ENCODE results near the gene BTBD10.
A peak's percentile ranks its signal among the peaks of the same experiment; 100 is the strongest.

BTBD10 gene

GRCh38 chr11:13462901-13463778, at the start of gene BTBD10:
BTBD10 (minus strand) TSS chr11:13463222; CDS start chr11:13445124, 18,098 bp downstream.
- DNase-seq (ENCODE audit: low spot score), result peak; percentile 94

DNA sequence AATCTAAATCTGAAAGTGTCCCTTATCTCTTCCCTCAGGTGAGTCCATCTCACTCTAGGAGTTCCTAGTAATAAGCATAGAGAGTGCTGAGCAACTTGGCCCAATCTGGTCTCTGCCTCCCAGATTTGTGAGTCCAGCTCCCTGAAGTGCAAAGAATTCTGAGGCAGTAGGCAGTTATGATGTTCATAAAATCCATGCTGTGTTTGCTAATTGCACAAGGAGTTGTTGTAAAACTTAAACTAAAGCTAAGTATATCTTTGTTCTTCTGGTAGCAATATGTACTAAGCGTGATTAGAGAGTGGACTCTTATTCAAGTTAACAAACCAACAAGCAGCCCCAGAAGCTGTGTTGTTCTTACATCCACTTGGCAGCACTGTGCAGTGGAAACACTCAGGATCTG, 40.4 kb upstream of the BTBD10 start:
- no peak for DNase-seq (ENCODE audit: low spot score)

DNA sequence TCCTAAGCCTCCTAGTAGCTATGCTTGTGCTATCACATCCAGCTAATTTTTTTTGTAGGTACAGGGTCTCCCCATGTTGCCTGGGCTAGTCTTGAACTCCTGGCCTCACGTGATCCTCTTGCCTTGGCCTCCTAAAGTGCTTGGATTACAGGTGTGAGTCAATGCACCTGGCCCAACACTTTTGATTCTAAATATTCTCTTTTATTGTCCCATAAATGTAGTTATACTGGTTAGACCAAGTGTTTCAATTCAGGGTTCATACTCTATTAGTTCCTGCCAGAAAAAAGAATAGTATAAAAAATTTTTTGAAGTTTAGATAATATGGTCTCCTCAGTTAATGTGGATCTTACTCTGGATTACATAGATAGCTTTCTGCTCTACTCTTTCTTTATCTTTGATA, 39.5 kb upstream of the BTBD10 start:
- no peak for DNase-seq (ENCODE audit: low spot score)

GRCh38 chr11:13495929-13496328, 32.9 kb upstream of the BTBD10 start, which contains the start of gene PTH:
PTH (minus strand) TSS chr11:13495997; CDS start chr11:13492855, 3,142 bp downstream.
- no peak for DNase-seq (ENCODE audit: low spot score)

DNA sequence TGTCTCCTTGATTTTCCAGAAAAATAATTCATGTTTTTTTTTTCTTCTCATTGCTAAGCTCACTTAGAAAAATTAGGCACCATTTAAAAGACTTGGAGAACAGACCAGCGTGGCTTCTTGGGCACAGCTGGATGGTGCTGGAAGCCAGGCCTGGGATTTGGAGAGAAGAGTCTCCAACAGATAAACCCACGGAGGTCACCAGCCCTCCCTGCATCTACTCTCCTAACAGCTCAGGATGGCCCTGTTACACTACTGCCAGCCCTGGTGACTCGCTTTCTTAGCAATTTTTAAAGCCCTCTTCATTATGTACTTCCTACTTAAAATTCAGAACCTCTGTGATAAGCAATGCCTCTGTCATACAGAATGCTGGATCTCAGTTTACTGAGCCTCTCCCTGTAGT, 31.0 kb upstream of the BTBD10 start:
- DNase-seq (ENCODE audit: low spot score), result no peak

- peak; percentile 15 for DNase-seq (ENCODE audit: low spot score)
Observed at GRCh38 chr11:13487661-13488030, 24.6 kb upstream of the BTBD10 start.

- peak; percentile 62 for DNase-seq (ENCODE audit: low spot score)
Observed at GRCh38 chr11:13486926-13487660, 24.1 kb upstream of the BTBD10 start.

GRCh38 chr11:13480198-13480597, 17.2 kb upstream of the BTBD10 start:
- DNase-seq (ENCODE audit: low spot score), result no peak

DNA sequence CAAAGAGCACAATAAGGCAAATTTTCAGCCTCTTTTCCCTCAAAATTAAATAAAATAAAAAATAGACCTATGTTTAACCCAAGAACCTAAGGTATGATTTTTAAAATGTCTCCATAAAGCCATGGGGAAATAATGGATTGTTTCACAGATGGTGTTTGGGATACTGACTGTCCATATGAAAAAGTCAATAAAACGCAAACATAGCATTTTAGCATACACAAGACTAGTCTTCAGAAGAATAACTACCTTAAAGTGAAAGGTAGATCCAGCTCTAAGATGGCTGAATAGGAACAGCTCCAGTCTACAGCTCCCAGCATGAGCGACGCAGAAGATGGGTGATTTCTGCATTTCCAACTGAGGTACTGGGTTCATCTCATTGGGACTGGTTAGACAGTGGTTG, 16.7 kb upstream of the BTBD10 start:
- DNase-seq (ENCODE audit: low spot score), result no peak

GRCh38 chr11:13475091-13475490, 12.1 kb upstream of the BTBD10 start:
- no peak for DNase-seq (ENCODE audit: low spot score)

- DNase-seq (ENCODE audit: low spot score), result no peak
Observed at GRCh38 chr11:13473013-13473722, 10.1 kb upstream of the BTBD10 start.

GRCh38 chr11:13468750-13469149, 5.7 kb upstream of the BTBD10 start:
- no peak for DNase-seq (ENCODE audit: low spot score)

- DNase-seq (ENCODE audit: low spot score), result peak; percentile 6
Observed at GRCh38 chr11:13465909-13466371, 2.9 kb upstream of the BTBD10 start.

DNA sequence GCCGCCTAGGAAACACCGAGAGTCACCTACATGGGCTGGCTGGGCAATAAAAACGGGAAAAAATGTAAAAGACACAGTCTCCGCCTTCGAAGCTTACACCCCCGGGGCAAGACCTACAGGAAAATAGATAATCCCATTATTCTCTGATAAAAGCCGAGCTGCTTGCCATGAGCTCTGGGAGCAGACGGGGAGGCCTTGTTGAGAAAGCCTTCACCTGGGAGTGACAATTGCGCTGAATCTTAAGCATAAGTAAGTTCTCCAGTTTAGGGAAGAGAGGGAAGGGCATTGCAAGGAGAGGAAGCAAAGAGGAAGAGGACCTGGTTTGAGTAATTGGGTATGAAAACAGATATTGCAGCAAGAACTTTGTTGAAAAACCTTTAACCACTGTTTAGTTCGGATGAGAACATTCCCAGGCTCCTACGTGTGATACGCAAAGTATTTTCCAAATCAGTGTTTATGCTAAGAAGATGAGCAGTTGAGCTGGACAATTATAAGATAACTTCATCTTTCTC, 813 bp upstream of the BTBD10 start:
- DNase-seq (ENCODE audit: low spot score), result no peak

- peak; percentile 60 for DNase-seq (ENCODE audit: low spot score)
Observed at GRCh38 chr11:13462311-13462900, 616 bp downstream of the BTBD10 start.

- DNase-seq (ENCODE audit: low spot score), result no peak
Observed at GRCh38 chr11:13461291-13461690, 1.7 kb downstream of the BTBD10 start.

DNA sequence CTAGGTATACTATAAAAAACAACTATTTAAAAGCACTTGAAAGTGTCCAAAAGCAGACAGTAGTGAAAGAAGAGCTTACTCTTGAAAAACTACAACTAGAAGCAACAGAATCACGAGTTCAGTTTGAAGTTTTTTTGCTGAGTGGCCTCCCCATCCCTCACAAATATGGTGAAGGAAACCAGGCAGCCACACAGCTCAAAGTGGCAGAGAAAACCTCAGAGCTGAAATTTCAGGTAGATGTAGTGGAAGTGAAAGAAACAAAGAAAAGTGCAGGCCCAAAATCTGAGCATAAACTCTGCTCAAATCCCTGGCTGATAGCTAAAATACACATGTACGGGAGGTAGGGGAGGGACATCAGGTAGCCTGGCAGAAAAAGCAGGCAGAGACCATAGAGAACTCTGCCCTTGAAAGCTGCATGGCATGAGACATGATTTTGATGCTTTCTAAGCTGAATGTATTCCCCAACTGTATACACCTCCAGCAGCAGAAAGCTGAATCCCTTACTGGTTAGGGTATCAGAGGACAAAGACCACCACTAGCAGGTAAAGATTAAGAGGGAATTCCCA, 12.1 kb downstream of the BTBD10 start:
- no peak for DNase-seq (ENCODE audit: low spot score)

GRCh38 chr11:13449522-13449921, 13.5 kb downstream of the BTBD10 start:
- DNase-seq (ENCODE audit: low spot score), result no peak

GRCh38 chr11:13448876-13449275, 14.1 kb downstream of the BTBD10 start:
- DNase-seq (ENCODE audit: low spot score), result no peak

GRCh38 chr11:13446444-13446843, 16.6 kb downstream of the BTBD10 start:
- no peak for DNase-seq (ENCODE audit: low spot score)

DNA sequence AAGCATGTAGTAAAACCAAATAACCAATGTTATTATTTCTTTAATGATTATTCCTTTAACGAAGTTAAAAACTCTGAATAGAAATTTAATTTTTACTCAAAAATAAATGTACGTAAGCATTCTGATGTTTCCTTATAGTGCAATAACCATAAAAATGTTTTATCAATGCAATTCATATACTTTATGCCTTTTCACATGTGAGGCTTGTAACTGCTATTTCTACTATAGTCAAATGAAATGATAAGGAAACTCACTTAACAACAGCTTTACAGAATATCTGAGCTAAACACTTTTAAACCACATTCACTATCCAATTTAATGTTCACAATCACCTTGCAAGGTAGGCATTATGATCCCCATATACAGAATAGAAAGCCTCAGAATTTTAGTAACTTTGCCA, 17.4 kb downstream of the BTBD10 start:
- DNase-seq (ENCODE audit: low spot score), result no peak

Data from activated CD4-positive, alpha-beta T cell treated with anti-CD3 and anti-CD28 coated beads, Interleukin-2, Interleukin-4, amounts not matched to agents 100 ng/mL and 50 ng/mL, durations not matched to agents 16 hours and 8 hours (primary cell).